Kidney epithelial cell (primary cell): ENCODE measurements around the gene MYL5. TPM values are rescaled to one million over a fixed set of nuclear protein-coding genes. Genes with fewer than 3 reads are reported as not detected.

ENCODE experiments used
- DNase-seq: peaks from one replicate; pipeline ENCODE4 v3.0.0-alpha.2; 2010; ENCODE audit warnings: low read depth
- H3K27me3 ChIP-seq: 2 replicates; pipeline ENCODE4 v1.6.0; 2011; ENCODE audit warnings: low read length; ENCODE audit not compliant: control insufficient read depth, insufficient read depth
- H3K36me3 ChIP-seq: 2 replicates; pipeline ENCODE4 v1.5.1; 2011; ENCODE audit warnings: low read length; ENCODE audit not compliant: control insufficient read depth, insufficient read depth
- H3K4me3 ChIP-seq: 2 replicates; pipeline ENCODE4 v1.5.1; 2011; ENCODE audit warnings: low read depth, mild to moderate bottlenecking, control low read depth, low read length
- CTCF ChIP-seq: IDR thresholded peaks from 2 replicates; pipeline ENCODE4 v1.5.1; 2011; ENCODE audit warnings: mild to moderate bottlenecking, moderate library complexity, low read length, control low read depth, inconsistent platforms; ENCODE audit not compliant: insufficient read depth, poor library complexity, severe bottlenecking
- total RNA-seq: library from RNA; depleted of rRNA; stranded (reverse); fragments of >200 nt; gene quantifications from 2 replicates; pipeline ENCODE4 v1.2.3, GENCODE V29; 2015

The MYL5 gene
- total RNA-seq, 1 donor from 2014 or later = 7.8 TPM

GRCh38 chr4:651884-652642, 22.3 kb upstream of the MYL5 start:
- no peak for DNase-seq
- Histone ChIP-seq H3K4me3 (no peak overlapping the region), H3K36me3 (no peaks in the 10 kb centered on the region), H3K27me3 (peaks cover 54% of the 10 kb centered on the region)
- TF ChIP-seq CTCF = no peak

GRCh38 chr4:653080-653821, 21.1 kb upstream of the MYL5 start:
- H3K27me3 ChIP-seq = peaks cover 54% of the 10 kb centered on the region
- no peaks in the 10 kb centered on the region for H3K36me3 ChIP-seq
- H3K4me3 ChIP-seq = no peak overlapping the region
- no peak for TF ChIP-seq CTCF
- no peak for DNase-seq

- Histone ChIP-seq H3K36me3 (no peaks in the 10 kb centered on the region), H3K27me3 (peaks cover 47% of the 10 kb centered on the region), H3K4me3 (no peak overlapping the region)
- no peak for DNase-seq
- no peak for TF ChIP-seq CTCF
Observed at GRCh38 chr4:653831-654502, 20.4 kb upstream of the MYL5 start.

- Histone ChIP-seq H3K27me3 (peaks cover 42% of the 10 kb centered on the region), H3K36me3 (no peaks in the 10 kb centered on the region), H3K4me3 (no peak overlapping the region)
- DNase-seq = no peak
- TF ChIP-seq CTCF = no peak
Observed at GRCh38 chr4:654503-654845, 19.9 kb upstream of the MYL5 start.

GRCh38 chr4:654871-655463, 19.4 kb upstream of the MYL5 start:
- no peak for DNase-seq
- H3K36me3 ChIP-seq = no peaks in the 10 kb centered on the region
- TF ChIP-seq CTCF = no peak
- H3K4me3 ChIP-seq = no peak overlapping the region
- H3K27me3 ChIP-seq = peaks cover 39% of the 10 kb centered on the region
